ENCODE measurements around the gene AK4.
"Not testable (repeated sequence)": the region's sequence is repeated elsewhere in the genome, so short reads cannot be mapped to it uniquely, and the experiment has no call there.

AK4 gene

DNA sequence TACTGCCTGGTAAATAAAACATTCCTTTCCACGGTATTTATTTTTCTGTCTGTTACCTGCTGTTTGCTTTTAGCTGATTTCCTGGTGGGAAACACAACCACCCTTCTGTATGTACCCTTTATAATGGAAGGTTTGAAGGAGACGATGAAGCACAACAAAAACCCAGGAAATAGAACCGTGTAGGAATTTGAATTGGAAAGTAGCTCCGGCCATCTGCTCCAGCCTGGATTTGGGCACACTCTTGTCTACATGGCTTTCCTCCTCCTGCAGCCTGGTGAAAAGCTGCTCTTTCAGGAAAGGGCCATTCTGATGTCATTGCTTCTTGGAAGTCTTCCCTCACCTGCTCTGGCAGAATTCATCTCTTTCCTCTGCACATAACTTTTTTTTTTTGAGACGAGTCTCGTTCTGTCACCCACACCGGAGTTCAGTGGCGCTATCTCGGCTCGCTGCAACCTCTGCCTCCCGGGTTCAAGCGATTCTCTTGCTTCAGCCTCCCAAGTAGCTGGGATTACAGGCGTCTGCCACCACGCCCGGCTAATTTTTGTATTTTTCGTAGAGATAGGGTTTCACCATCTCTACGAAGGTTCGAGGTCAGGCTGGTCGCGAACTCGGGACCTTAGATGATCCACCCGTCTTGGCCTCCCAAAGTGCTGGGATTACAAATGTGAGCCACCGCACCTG, 2.7 kb downstream of the AK4 start:
- DNase-seq (ENCODE audit: low spot score) = no peak

DNA sequence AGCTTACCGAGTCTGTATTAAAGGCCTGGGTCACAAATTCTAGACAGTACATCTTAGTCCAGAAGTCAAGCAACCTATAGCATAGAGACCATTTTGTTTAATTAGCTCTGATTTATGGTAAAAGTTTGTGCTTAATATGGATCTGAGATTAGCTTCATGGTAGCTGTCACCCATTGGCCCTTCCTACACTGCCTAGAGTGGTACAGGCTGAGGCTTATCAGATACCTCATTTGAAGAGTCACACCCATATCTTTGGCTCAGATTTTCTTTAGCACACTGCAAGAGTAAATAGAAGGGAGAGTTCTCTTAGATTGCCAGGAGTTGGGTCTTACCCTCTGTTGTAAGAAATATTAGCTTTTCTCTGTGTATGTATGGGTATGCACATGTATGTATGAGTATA, 3.6 kb downstream of the AK4 start:
- no peak for DNase-seq (ENCODE audit: low spot score)

GRCh38 chr1:65153635-65154034, 5.6 kb downstream of the AK4 start:
- DNase-seq (ENCODE audit: low spot score) = no peak

GRCh38 chr1:65156910-65157545, 9.0 kb downstream of the AK4 start:
- DNase-seq (ENCODE audit: low spot score) = no peak

DNA sequence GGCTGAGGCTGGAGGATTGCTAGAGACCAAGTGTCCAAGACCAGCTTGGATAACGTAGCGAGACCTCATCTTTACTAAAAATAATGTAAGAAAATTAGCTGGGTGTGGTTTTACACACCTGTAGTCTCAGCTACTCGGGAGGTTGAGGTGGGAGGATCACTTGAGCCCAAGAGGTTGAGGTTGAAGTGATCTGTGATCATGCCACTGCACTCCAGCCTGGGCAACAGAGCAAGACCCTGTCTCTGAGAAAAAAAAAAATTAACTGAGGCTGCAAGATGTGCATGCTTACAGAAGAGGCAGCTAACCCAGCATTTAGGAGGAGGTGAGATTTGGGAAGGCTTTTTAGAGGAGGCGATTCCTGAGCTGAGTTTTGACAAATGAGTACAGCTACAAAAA, 9.5 kb downstream of the AK4 start:
- no peak for DNase-seq (ENCODE audit: low spot score)

- not testable (repeated sequence) for DNase-seq (ENCODE audit: low spot score)
Measured at GRCh38 chr1:65159291-65159688, 11.3 kb downstream of the AK4 start.

DNA sequence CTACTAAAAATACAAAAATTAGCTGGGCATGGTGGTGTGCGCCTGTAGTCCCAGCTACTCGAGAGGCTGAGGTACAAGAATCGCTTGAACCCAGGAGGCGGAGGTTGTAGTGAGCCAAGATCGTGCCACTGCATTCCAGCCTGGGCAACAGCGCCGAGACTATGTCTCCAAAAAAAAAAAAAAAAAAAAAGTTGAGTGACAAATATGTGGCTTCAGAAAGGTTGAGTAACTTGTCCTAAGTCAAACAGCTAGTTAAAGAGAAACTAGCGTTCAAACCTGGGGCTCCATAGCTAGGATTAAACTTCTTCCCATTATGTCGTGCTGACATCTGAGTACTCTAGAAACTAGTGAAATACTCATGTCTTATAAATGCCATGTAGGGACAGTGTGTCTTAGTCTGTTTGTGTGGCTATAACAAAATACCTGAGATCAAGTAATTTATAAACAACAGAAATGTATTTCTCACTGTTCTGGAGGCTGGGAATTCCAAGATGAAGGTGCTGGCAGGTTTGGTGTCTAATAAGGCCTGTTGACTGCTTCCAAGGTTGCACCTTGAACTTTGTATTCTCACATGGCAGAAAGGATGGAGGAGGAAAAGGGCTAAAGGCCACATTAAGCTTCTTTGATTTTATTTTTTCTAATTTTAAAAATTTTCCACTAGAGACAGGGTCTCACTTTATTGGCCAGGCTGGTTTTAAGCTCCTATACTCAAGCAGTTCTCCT, 12.0 kb downstream of the AK4 start:
- no peak for DNase-seq (ENCODE audit: low spot score)

DNA sequence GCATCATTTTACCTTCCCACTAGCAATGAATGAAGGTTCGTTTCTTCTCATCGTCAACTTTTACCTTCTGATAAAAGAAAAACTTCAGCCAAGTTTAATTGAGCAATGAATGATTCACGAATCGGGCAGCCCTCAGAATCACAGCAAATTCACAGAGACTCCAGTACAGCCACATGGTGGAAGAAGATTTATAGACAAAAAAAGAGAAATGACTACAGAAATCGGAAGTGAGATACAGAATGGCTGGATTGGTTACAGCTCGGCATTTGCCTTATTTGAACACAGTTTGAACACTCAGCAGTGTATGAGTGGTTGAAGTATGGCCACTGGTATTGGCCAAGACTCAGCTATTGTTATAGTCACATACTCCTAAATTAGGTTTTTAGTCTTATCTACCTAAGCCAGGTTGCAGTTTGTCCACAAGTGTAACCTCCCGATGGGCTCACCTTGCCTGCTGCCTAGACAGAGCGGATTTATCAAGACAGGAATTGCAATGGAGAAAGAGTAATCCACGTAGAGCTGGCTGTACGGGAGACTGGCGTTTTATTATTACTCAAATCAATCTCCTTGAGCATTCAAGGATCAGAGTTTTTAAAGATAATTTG, 15.3 kb downstream of the AK4 start:
- DNase-seq (ENCODE audit: low spot score) = no peak

- DNase-seq (ENCODE audit: low spot score) = not testable (repeated sequence)
Measured at GRCh38 chr1:65164101-65164500, 16.1 kb downstream of the AK4 start.

GRCh38 chr1:65164633-65165032, 16.6 kb downstream of the AK4 start:
- no peak for DNase-seq (ENCODE audit: low spot score)

GRCh38 chr1:65165269-65165993, 17.4 kb downstream of the AK4 start:
- no peak for DNase-seq (ENCODE audit: low spot score)

GRCh38 chr1:65166572-65167305, 18.7 kb downstream of the AK4 start:
- no peak for DNase-seq (ENCODE audit: low spot score)

GRCh38 chr1:65167586-65168242, 19.7 kb downstream of the AK4 start:
- peak; percentile 46 for DNase-seq (ENCODE audit: low spot score)

DNA sequence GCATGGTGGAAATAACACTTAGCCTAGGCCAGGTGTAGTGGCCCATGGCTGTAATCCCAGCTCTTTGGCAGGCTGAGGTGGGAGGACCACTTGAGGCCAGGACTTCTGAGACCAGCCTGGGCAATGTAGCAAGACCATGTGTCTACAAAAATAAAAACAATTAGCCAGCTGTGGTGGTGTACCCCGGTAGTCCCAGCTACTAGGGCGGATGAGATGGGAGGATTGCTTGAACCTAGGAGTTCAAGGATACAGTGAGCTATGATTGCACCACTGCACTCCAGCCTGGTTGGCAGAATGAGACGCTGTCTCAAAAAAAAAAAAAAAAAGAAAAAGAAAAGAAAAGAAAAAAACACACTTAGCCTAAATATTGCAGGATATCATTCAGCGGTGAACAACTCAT, 20.9 kb downstream of the AK4 start:
- no peak for DNase-seq (ENCODE audit: low spot score)

DNA sequence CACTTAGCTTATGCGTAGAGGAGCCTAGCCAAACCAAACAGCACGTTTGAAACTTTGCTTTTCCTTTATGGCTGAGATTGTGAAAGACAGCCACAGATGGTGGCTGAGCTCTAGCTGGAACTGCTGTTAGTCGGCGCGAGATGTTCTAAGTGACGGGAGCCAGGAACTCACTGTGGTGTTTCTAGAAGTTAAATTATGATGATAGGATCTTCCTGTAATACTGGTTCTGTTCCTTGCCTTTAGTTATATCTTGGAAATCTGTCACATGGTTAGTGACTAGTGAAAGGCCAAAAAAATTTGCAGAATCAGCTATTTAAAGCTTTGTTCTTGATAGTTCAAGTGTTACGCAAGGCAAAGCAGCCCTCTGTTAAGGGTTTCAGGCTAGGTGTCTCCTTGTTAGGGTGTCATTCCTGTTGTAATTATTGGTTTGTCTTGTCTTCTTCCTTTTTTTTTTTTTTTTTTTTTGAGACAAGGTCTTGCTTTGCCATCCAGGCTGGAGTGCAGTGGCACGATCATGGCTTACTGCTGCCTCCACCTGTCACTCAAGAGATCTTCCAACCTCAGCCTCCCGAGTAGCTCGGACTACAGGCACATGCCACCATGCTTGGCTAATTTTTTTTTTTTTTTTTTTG, 22.6 kb downstream of the AK4 start:
- DNase-seq (ENCODE audit: low spot score) = no peak

- no peak for DNase-seq (ENCODE audit: low spot score)
Measured at GRCh38 chr1:65172936-65173690, 25.1 kb downstream of the AK4 start.

GRCh38 chr1:65174585-65174984, 26.6 kb downstream of the AK4 start:
- DNase-seq (ENCODE audit: low spot score) = peak; percentile 51

DNA sequence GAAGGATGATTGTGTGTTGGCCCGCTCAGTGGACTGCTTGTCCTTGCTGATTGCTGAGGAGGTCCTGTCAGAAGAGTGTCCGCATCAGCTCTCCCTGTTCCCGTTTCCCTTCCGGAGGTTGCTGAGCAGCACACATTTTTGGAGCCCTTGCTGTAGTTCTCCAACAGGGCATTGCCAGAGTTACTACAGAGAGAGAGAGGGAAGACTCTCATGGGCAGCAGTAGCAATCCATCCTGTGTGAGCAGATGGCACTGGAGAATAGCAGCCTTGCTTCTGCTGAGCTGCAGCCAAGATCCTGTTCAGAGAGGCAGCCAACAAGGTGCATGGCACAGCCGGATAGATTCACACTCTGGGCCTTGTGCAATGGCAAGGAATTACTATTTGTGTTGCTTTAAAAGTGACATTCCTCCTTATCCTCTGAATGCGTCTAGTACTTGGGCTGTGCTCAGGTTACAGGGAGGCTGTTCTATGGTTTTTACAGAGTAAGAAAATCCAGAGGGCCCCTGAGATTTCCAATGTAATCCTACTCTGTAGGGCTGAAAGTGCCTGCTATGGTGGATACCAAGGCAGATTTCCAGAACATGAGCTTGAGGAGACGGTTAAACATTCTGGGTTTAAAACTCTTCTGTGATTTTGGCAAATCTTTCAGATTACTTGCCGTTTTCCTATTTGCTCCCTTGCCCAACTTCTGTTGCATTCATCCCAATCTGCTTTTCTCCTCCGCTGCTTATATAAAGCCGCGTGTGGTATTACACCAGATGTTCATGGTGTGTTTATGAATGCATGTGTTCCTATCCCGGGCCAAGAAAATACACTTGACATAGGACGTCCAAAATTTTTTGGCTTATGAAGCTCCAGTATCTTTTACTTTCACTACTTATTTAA, 27.4 kb downstream of the AK4 start:
- DNase-seq (ENCODE audit: low spot score) = no peak

DNA sequence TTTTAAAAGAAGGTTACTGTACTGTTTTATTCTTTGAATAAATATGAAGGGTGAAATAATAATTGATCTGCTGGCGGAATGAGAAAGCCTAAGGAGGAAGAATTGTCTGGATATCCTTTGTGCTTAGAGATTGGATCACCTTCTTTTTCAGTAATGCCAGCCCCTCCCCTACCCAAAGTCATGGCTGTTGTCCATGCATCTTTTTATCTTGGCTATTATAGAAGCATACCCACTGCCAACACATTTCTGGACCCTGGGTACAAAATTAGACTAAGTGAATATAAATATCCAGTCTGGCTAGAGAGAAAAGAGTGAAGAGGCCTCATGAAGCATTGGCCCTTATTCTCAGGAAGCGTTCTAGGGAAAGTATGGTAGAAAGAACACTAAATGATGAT, 28.1 kb downstream of the AK4 start:
- DNase-seq (ENCODE audit: low spot score) = no peak

Data from globus pallidus (tissue), 1 donor.